ENCODE data around the gene OR11L1. TPM values are rescaled to one million over a fixed set of nuclear protein-coding genes. Genes with fewer than 3 reads are reported as not detected.

The OR11L1 gene
- polyA plus RNA-seq (2011; rRNA removed): not detected in 2 replicates
- not detected in 2 replicates for polyA minus RNA-seq (2011; rRNA and poly(A)+ RNA removed)

DNA sequence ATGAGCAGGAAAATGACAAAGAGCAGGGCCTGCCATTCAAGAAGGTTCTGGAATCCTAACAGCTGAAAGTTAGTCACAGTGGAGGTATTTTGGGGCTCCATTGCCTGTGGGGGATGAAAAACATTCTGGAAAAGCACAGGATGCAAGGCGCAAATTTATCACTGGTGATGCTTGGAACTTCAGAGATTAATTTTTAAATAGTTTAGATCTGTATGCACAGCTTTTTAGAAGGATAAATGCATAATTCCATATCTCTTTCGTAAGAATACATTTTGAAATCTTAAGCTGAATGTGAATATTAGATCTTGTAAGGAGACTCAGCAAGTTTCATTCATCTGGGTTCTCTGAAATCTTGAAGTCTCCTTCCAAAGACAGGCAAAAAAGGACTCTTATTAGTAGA is at the start of gene OR11L1:
OR11L1 (minus strand) TSS at position 101 of the 400 bp plus-strand sequence; CDS start at position 101, 0 bp downstream.
- no peak for DNase-seq (ENCODE audit: low read depth, low spot score)
- H3K27ac ChIP-seq (ENCODE audit: low read depth, low read length): no peak within 1 kb of the TSS
- ChIA-PET POLR2A (no interaction called here), CTCF (no interaction called here)
- H3K27me3 ChIP-seq (ENCODE audit: control insufficient read depth, insufficient read depth, low read length): no peaks in the 10 kb centered on the region
- no peak within 1 kb of the TSS for H3K4me3 ChIP-seq (ENCODE audit: low read depth, low read length)
- peaks cover 46% of the 10 kb centered on the region for H3K9me3 ChIP-seq (ENCODE audit: control insufficient read depth, insufficient read depth, low read length)
- TF ChIP-seq, protein P1, sequence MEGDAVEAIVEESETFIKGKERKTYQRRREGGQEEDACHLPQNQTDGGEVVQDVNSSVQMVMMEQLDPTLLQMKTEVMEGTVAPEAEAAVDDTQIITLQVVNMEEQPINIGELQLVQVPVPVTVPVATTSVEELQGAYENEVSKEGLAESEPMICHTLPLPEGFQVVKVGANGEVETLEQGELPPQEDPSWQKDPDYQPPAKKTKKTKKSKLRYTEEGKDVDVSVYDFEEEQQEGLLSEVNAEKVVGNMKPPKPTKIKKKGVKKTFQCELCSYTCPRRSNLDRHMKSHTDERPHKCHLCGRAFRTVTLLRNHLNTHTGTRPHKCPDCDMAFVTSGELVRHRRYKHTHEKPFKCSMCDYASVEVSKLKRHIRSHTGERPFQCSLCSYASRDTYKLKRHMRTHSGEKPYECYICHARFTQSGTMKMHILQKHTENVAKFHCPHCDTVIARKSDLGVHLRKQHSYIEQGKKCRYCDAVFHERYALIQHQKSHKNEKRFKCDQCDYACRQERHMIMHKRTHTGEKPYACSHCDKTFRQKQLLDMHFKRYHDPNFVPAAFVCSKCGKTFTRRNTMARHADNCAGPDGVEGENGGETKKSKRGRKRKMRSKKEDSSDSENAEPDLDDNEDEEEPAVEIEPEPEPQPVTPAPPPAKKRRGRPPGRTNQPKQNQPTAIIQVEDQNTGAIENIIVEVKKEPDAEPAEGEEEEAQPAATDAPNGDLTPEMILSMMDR (IDR thresholded peaks at IDR 0.05; ENCODE audit: low read depth, low read length): no peak

DNA sequence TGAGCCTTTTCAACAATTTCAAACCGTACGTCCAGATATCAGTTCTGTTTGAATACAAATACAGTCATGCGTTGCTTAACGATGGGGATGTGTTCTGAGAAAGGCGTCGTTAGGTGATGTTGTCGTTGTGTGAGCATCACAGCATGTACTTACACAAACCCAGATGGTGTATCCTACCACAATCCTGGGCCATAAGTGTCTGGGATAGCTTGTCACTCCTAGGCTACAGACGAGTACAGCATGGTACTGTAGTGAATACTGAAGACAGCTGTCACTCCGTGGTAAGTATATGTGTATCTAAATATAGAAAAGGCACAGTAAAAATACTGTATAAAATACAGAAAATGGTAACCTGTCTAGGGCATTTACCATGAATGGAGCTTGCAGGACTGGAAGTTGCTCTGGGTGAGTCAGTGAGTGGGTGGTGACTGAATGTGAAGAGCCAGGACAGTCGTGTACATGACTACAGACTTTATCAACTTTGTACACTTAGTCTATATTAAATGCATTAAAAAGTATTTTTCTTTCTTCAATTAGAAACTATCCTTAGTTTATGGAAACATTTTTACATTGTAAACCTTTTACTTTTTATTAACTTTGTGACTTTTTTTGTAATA is 43.2 kb upstream of the OR11L1 start:
- DNase-seq (ENCODE audit: low read depth, low spot score): no peak
- ChIA-PET CTCF (no interaction called here), POLR2A (no interaction called here)
- TF ChIP-seq, protein P1 (IDR thresholded peaks at IDR 0.05; ENCODE audit: low read depth, low read length): no peak
- Histone ChIP-seq H3K9me3 (ENCODE audit: control insufficient read depth, insufficient read depth, low read length) (peaks cover 45% of the 10 kb centered on the region), H3K27me3 (ENCODE audit: control insufficient read depth, insufficient read depth, low read length) (no peaks in the 10 kb centered on the region), H3K27ac (ENCODE audit: low read depth, low read length) (no peak overlapping the region), H3K4me3 (ENCODE audit: low read depth, low read length) (no peak overlapping the region)

DNA sequence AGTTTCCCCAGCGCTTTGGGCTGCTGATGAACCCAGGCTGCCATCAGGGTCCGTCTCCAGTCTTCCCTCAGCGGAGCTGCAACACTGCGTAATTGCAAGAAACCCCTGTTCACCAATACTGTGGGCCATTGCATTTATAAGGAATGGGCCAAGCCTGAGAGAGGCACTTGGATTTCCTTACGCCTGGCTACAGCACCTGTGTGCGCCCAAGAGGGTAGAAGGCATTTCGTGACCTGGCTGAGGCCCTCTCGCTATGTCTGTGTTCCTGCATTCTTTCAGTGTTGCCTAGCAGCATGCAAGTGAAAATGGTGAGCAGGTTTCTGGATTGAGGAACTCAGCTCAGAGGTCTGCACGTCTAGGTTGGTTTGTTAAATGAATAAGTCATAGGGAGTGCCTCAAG is 41.6 kb upstream of the OR11L1 start:
- Histone ChIP-seq H3K27ac (ENCODE audit: low read depth, low read length) (no peak overlapping the region), H3K27me3 (ENCODE audit: control insufficient read depth, insufficient read depth, low read length) (no peaks in the 10 kb centered on the region), H3K4me3 (ENCODE audit: low read depth, low read length) (no peak overlapping the region), H3K9me3 (ENCODE audit: control insufficient read depth, insufficient read depth, low read length) (peaks cover 59% of the 10 kb centered on the region)
- no peak for DNase-seq (ENCODE audit: low read depth, low spot score)
- ChIA-PET POLR2A (no interaction called here), CTCF (no interaction called here)
- TF ChIP-seq, protein P1 (IDR thresholded peaks at IDR 0.05; ENCODE audit: low read depth, low read length): no peak

DNA sequence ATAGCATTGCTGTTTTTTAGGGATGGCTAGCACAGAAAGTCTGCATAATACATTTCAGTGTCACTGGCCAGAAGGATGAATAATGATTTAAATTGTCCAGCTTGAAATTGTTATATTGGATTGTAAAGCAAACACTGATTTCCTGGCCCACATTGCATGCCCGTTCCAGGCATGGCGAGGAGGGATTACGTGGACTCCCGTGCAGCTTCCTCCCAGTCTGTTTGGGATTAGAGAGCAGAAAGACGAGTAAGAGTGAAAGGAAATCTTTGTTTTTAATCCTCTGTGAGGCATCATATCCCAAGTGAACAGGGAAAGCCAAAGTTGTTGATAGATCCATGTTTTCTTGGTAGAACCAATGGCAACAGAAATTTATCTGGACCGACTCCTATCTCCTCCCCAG is 23.7 kb upstream of the OR11L1 start:
- POLR2A ChIA-PET: no interaction called here
- CTCF ChIA-PET: no interaction called here
- no peak overlapping the region for H3K27ac ChIP-seq (ENCODE audit: low read depth, low read length)
- H3K9me3 ChIP-seq (ENCODE audit: control insufficient read depth, insufficient read depth, low read length): peaks cover 31% of the 10 kb centered on the region
- TF ChIP-seq, protein P1 (IDR thresholded peaks at IDR 0.05; ENCODE audit: low read depth, low read length): no peak
- DNase-seq (ENCODE audit: low read depth, low spot score): no peak
- no peak overlapping the region for H3K4me3 ChIP-seq (ENCODE audit: low read depth, low read length)
- no peaks in the 10 kb centered on the region for H3K27me3 ChIP-seq (ENCODE audit: control insufficient read depth, insufficient read depth, low read length)

DNA sequence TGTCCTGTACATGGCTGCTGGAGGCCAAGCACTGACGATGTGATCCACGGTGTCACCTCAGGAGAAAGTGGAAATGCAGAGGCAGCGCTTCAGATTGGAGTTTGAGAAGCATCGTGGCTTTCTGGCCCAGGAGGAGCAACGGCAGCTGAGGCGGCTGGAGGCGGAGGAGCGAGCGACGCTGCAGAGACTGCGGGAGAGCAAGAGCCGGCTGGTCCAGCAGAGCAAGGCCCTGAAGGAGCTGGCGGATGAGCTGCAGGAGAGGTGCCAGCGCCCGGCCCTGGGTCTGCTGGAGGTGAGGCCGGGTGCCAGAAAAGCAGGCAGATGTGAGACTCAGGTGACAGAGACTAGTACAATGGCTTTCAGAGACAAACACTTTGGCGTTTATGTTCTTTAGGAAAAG is 22.9 kb upstream of the OR11L1 start:
- Histone ChIP-seq H3K27ac (ENCODE audit: low read depth, low read length) (no peak overlapping the region), H3K27me3 (ENCODE audit: control insufficient read depth, insufficient read depth, low read length) (no peaks in the 10 kb centered on the region), H3K9me3 (ENCODE audit: control insufficient read depth, insufficient read depth, low read length) (peaks cover 27% of the 10 kb centered on the region), H3K4me3 (ENCODE audit: low read depth, low read length) (no peak overlapping the region)
- ChIA-PET CTCF (no interaction called here), POLR2A (no interaction called here)
- no peak for DNase-seq (ENCODE audit: low read depth, low spot score)
- TF ChIP-seq, protein P1 (IDR thresholded peaks at IDR 0.05; ENCODE audit: low read depth, low read length): no peak
